Trophoblast cell (in vitro differentiated cells and primary cell): ENCODE measurements around the gene CCDC3.

ENCODE experiments used
- DNase-seq, 2 donors: peaks; one replicate each; pipeline ENCODE4 v3.0.0-alpha.2; 2016
- H2AFZ ChIP-seq: 2 replicates; pipeline ENCODE4 v1.6.1; 2013; ENCODE audit warnings: low read length, moderate library complexity, mild to moderate bottlenecking; ENCODE audit not compliant: insufficient read depth, poor library complexity
- H2AK5ac ChIP-seq: 2 replicates; pipeline ENCODE4 v1.6.1; 2013; ENCODE audit warnings: mild to moderate bottlenecking, low read length
- H2BK120ac ChIP-seq: 2 replicates; pipeline ENCODE4 v1.6.1; 2013; ENCODE audit warnings: low read length, mild to moderate bottlenecking, moderate library complexity; ENCODE audit not compliant: insufficient read depth, poor library complexity
- H2BK12ac ChIP-seq: 2 replicates; pipeline ENCODE4 v1.6.1; 2013; ENCODE audit warnings: mild to moderate bottlenecking, low read length, moderate library complexity
- H2BK5ac ChIP-seq: 2 replicates; pipeline ENCODE4 v1.6.1; 2013; ENCODE audit warnings: low read length, low read depth, moderate library complexity, mild to moderate bottlenecking; ENCODE audit not compliant: poor library complexity
- H3K14ac ChIP-seq: 2 replicates; pipeline ENCODE4 v1.6.1; 2013; ENCODE audit warnings: mild to moderate bottlenecking, low read length
- H3K18ac ChIP-seq: 2 replicates; pipeline ENCODE4 v1.6.1; 2013; ENCODE audit warnings: mild to moderate bottlenecking, low read length
- H3K23ac ChIP-seq: 2 replicates; pipeline ENCODE4 v1.6.1; 2013; ENCODE audit warnings: low read length
- H3K27ac ChIP-seq: 2 replicates; pipeline ENCODE4 v1.5.1; 2013; ENCODE audit warnings: low read depth, mild to moderate bottlenecking, inconsistent platforms, low read length, moderate library complexity
- H3K27me3 ChIP-seq: 2 replicates; pipeline ENCODE4 v1.6.1; 2013; ENCODE audit warnings: inconsistent platforms, mild to moderate bottlenecking, low read length, moderate library complexity; ENCODE audit not compliant: insufficient read depth
- H3K36me3 ChIP-seq, 2 experiments: 1 replicate in 1 of 2; 2 replicates in 1 of 2; pipeline ENCODE4 v1.6.1; 2013; ENCODE audit warnings: low read length in 2 of 2, mild to moderate bottlenecking in 2 of 2, moderate library complexity in 1 of 2; ENCODE audit not compliant: insufficient read depth in 2 of 2, control insufficient read depth in 1 of 2
- H3K4ac ChIP-seq: 2 replicates; pipeline ENCODE4 v1.6.1; 2013; ENCODE audit warnings: low read depth, mild to moderate bottlenecking, low read length, moderate library complexity
- H3K4me1 ChIP-seq, 2 experiments: 1 replicate in 1 of 2; 2 replicates in 1 of 2; pipeline ENCODE4 v1.6.1; 2013; ENCODE audit warnings: low read length in 2 of 2, mild to moderate bottlenecking in 2 of 2, moderate library complexity in 1 of 2; ENCODE audit not compliant: insufficient read depth in 2 of 2, control insufficient read depth in 1 of 2
- H3K4me2 ChIP-seq: 2 replicates; pipeline ENCODE4 v1.6.1; 2013; ENCODE audit warnings: inconsistent platforms, mild to moderate bottlenecking, low read length, moderate library complexity
- H3K4me3 ChIP-seq: 2 replicates; pipeline ENCODE4 v1.5.1; 2013; ENCODE audit warnings: mild to moderate bottlenecking, low read depth, low read length, inconsistent platforms
- H3K79me1 ChIP-seq: one replicate; pipeline ENCODE4 v1.6.1; 2013; ENCODE audit warnings: low read length
- H3K79me2 ChIP-seq: 2 replicates; pipeline ENCODE4 v1.6.1; 2013; ENCODE audit warnings: low read length, mild to moderate bottlenecking; ENCODE audit not compliant: control insufficient read depth, insufficient read depth, poor library complexity
- H3K9ac ChIP-seq: 2 replicates; pipeline ENCODE4 v1.6.1; 2013; ENCODE audit warnings: mild to moderate bottlenecking, low read length
- H3K9me3 ChIP-seq: 2 replicates; pipeline ENCODE4 v1.6.1; 2013; ENCODE audit warnings: low read depth, mild to moderate bottlenecking, control low read depth, inconsistent platforms, low read length; ENCODE audit not compliant: insufficient read depth
- H4K12ac ChIP-seq: 2 replicates; pipeline ENCODE4 v1.6.1; 2013; ENCODE audit warnings: low read depth, mild to moderate bottlenecking, low read length, moderate library complexity
- H4K8ac ChIP-seq: 2 replicates; pipeline ENCODE4 v1.6.1; 2013; ENCODE audit warnings: low read depth, mild to moderate bottlenecking, low read length, moderate library complexity
- H4K91ac ChIP-seq: one replicate; pipeline ENCODE4 v1.6.1; 2013; ENCODE audit warnings: low read depth, mild to moderate bottlenecking, low read length, moderate library complexity
- WGBS: extraction: QIAGEN DNeasy Blood & Tissue Kit; methylation state at CpG from one replicate; pipeline ENCODE4 v1.1.7; 2013; ENCODE audit warnings: missing lambda C conversion rate; ENCODE audit not compliant: insufficient read length, insufficient coverage; ENCODE audit errors: extremely low coverage; 5-methylcytosine and 5-hydroxymethylcytosine counted together

The CCDC3 gene

GRCh38 chr10:12995425-12995861 lies 6.1 kb downstream of the CCDC3 start:
- H3K9ac ChIP-seq = no peak overlapping the region
- H4K91ac ChIP-seq = no peak overlapping the region
- peaks cover 0 to under 1% of the 10 kb centered on the region in 2 experiments for H3K4me1 ChIP-seq
- no peak overlapping the region for H2AK5ac ChIP-seq
- no peaks in the 10 kb centered on the region for H3K36me3 ChIP-seq
- no peak overlapping the region for H3K23ac ChIP-seq
- no peak overlapping the region for H3K14ac ChIP-seq
- no peak overlapping the region for H3K18ac ChIP-seq
- H3K79me1 ChIP-seq = no peaks in the 10 kb centered on the region
- H3K9me3 ChIP-seq = no peaks in the 10 kb centered on the region
- H4K12ac ChIP-seq = no peak overlapping the region
- no peak overlapping the region for H2AFZ ChIP-seq
- H3K79me2 ChIP-seq = no peaks in the 10 kb centered on the region
- no peak overlapping the region for H3K4me2 ChIP-seq
- H2BK5ac ChIP-seq = no peak overlapping the region
- H3K4ac ChIP-seq = no peak overlapping the region
- H2BK12ac ChIP-seq = no peak overlapping the region
- no peak overlapping the region for H3K4me3 ChIP-seq
- no peak for DNase-seq
- H2BK120ac ChIP-seq = no peak overlapping the region
- no peak overlapping the region for H3K27ac ChIP-seq
- peaks cover 3% of the 10 kb centered on the region for H3K27me3 ChIP-seq
- no peak overlapping the region for H4K8ac ChIP-seq
- whole genome bisulfite sequencing = no CpG with 5 or more reads among the region's 8 CpGs

DNA sequence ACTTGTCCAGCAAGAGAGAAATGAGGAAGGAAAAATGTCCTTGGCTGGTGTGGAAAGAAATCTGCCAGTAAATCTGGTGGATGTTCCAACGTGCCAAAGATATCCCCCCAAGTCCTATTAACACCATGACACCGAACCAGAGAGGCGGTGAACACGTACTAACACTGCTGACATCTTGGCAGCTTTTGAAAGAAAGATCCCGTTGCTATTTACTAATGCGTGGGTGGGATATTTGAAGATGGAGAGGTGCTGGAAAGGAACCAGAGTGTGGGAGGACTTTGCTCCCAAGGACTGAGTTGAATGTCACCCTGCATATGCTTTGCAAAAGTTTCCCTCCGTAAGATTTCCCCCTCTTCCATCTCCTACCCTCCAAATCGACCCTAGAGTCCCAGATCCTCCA lies 7.9 kb downstream of the CCDC3 start:
- Histone ChIP-seq H3K27me3 (no peaks in the 10 kb centered on the region), H3K23ac (no peak overlapping the region), H3K4ac (no peak overlapping the region), H3K27ac (no peak overlapping the region), H3K14ac (no peak overlapping the region), H2BK5ac (no peak overlapping the region), H3K79me2 (no peaks in the 10 kb centered on the region), H3K4me3 (no peak overlapping the region), H2BK12ac (no peak overlapping the region), H3K4me2 (no peak overlapping the region), H2AFZ (no peak overlapping the region), H3K18ac (no peak overlapping the region), H3K79me1 (no peaks in the 10 kb centered on the region), H4K91ac (no peak overlapping the region), H2BK120ac (no peak overlapping the region), H3K9me3 (no peaks in the 10 kb centered on the region), H3K4me1 (no peaks in the 10 kb centered on the region), H3K9ac (no peak overlapping the region), H4K12ac (no peak overlapping the region), H4K8ac (no peak overlapping the region), H3K36me3 (no peaks in the 10 kb centered on the region), H2AK5ac (no peak overlapping the region)
- no peak for DNase-seq
- no CpG with 5 or more reads among the region's 8 CpGs for WGBS

GRCh38 chr10:12985347-12985746 lies 16.2 kb downstream of the CCDC3 start:
- Histone ChIP-seq H3K9ac (no peak overlapping the region), H4K8ac (no peak overlapping the region), H4K91ac (no peak overlapping the region), H3K27me3 (no peaks in the 10 kb centered on the region), H4K12ac (no peak overlapping the region), H3K18ac (no peak overlapping the region), H3K27ac (no peak overlapping the region), H2BK5ac (no peak overlapping the region), H3K23ac (no peak overlapping the region), H3K4me1 (peaks cover 0 to under 1% of the 10 kb centered on the region in 2 experiments), H3K9me3 (no peaks in the 10 kb centered on the region), H3K4ac (no peak overlapping the region), H3K79me2 (no peaks in the 10 kb centered on the region), H3K36me3 (no peaks in the 10 kb centered on the region), H2AFZ (no peak overlapping the region), H2BK12ac (no peak overlapping the region), H2BK120ac (no peak overlapping the region), H2AK5ac (no peak overlapping the region), H3K14ac (no peak overlapping the region), H3K79me1 (no peaks in the 10 kb centered on the region), H3K4me2 (no peak overlapping the region), H3K4me3 (no peak overlapping the region)
- DNase-seq = no peak
- WGBS = no CpG with 5 or more reads among the region's 6 CpGs

- Histone ChIP-seq H3K27ac (no peak overlapping the region), H4K12ac (no peak overlapping the region), H3K4me2 (no peak overlapping the region), H4K8ac (no peak overlapping the region), H4K91ac (no peak overlapping the region), H2AK5ac (no peak overlapping the region), H3K9me3 (no peaks in the 10 kb centered on the region), H2AFZ (no peak overlapping the region), H3K14ac (no peak overlapping the region), H3K79me1 (no peaks in the 10 kb centered on the region), H2BK120ac (no peak overlapping the region), H3K9ac (no peak overlapping the region), H3K36me3 (no peaks in the 10 kb centered on the region), H3K27me3 (no peaks in the 10 kb centered on the region), H3K23ac (no peak overlapping the region), H3K4ac (no peak overlapping the region), H2BK5ac (no peak overlapping the region), H3K4me1 (peaks cover 4 to 7% of the 10 kb centered on the region in 2 experiments), H3K4me3 (no peak overlapping the region), H2BK12ac (no peak overlapping the region), H3K79me2 (no peaks in the 10 kb centered on the region), H3K18ac (no peak overlapping the region)
- DNase-seq = no peak
- no CpG with 5 or more reads among the region's 7 CpGs for WGBS
Measured at GRCh38 chr10:12984165-12984747, 17.3 kb downstream of the CCDC3 start.
